HG02885 (cell line): ENCODE results near the gene CHCHD6.

Experiments used
- ATAC-seq: cut with Tn5 transposase; IDR thresholded peaks from one replicate; pipeline ENCODE4 v1.9.1; 2021; ENCODE audit warnings: mild to moderate bottlenecking; ENCODE audit not compliant: unreplicated experiment, poor library complexity

CHCHD6 gene

GRCh38 chr3:126997455-126998038 lies 293.5 kb downstream of the CHCHD6 start:
- no peak for ATAC-seq

GRCh38 chr3:126998320-126998719 lies 294.3 kb downstream of the CHCHD6 start:
- ATAC-seq = no peak

GRCh38 chr3:126998728-126999127 lies 294.7 kb downstream of the CHCHD6 start:
- no peak for ATAC-seq

GRCh38 chr3:126999383-126999782 lies 295.3 kb downstream of the CHCHD6 start:
- ATAC-seq = no peak

DNA sequence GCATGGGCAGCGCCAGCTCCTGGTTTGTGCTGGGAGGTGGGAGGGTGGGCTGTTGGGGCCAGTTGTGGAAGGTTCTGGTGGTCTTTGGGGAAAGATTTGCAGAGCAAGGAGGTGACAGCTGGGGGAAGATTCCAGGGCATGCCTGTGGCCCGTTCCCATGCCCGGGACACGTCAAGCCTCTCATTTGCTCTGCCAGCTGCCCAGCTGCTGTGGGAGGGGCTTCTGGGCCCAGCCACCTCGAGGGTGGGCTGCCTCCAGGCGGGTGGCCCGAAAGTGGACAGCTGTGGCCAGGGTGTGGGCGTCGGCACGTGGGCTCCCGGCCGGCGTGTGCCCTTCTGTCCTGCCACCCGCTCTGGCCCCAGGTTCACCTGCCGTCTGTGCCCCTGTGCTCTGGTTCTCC lies 296.1 kb downstream of the CHCHD6 start:
- ATAC-seq = no peak

- ATAC-seq = no peak
Measured at GRCh38 chr3:127000761-127001160, 296.7 kb downstream of the CHCHD6 start.

- ATAC-seq = peak; percentile 12
Measured at GRCh38 chr3:127001486-127002194, 297.6 kb downstream of the CHCHD6 start.

DNA sequence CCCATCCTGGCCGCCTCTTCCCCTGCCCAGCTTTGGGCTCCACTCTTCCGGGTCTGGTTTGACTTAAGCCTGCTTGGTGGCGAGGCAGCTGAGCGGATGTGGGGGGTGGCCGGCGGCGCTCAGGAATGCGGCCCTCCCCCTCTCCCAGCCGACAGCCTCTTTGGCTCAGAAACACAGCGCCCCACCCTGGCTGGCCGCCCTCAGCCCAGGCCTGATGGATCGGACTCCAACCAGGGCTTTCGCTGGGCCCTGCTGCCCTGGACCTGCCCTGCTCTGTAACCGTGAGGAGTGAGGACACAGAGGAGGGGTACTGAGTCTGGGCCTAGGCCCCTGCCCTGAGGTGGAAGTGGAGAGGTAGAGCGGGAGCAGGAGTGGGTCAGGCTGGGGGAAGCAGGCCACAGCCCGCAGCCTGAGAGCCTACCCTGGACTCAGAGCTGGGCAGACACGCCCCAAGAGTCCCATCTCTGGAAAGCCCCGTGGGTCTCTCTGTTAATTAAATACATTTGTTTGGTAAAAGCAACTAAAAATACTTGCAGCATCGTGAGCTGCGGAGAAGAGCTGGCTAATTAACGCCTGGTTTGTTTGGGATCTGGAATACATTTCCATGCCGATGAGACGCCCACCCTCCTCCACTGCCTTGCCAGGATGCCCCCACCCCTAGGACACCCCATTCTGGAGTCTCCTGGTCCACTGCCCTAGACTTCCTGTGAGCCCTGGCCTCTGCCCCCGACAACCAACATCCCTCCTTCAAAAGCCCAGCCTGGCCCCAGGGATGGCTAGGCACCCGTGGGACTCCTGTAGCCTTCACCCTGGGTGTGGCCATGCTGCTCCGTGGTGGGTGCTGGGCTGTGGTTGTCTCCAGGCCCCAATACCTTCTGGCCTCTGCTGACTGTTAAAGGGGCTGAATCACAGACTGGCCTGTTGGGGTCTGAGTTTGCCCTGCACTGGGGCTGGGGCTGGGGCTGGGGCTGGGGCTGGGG lies 298.4 kb downstream of the CHCHD6 start:
- ATAC-seq = peak; percentile 52

DNA sequence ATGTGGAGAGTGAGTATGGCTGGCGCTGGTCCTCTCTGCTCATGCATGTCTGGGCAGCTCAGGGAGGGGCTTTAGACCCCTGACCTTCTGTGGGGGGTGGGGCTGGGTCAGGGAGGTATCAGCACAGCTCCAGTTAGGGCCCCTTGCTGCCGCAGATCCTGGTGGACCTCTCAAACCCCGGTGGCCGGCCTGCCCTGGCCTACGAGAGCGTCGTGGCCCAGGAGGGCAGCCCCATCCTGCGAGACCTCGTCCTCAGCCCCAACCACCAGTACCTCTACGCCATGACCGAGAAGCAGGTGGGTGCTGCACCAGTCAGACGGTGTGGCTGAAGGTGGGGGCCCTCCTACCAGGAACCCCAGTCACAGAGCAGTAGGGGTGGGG lies 299.1 kb downstream of the CHCHD6 start:
- ATAC-seq = no peak

DNA sequence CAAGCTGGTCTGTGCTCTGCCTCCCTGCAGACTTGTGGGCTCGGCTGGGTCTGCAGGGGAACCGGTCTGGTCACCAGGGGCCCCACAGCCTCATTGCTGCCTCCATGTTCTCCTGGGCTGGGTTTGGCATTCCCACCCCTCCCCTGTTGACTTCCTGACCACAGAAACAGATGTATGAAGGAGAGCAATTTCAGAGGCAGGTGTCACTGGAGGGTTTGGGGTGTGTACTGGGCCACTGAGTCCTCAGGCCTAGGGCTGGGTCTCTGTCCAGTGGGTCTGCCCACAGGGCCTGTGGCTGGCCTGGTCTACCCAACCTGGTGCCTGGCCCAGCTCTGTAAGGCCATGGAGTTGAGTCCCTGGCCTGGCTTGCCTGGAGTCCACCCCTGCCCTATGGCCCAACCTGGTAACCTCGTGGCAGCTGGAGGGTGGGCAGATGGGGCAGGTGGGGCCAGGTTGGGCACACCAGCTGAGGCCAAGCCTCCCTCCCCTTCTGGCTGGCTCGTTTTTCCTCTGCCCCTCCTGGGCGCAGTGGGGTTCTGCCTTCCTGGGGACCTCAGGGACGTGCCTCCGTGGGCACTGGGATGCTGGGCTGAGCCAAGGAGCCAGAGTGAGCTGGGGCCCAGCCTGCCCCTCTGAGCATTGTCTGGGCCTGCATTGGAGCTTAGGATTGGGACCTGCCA lies 299.7 kb downstream of the CHCHD6 start:
- ATAC-seq = no peak

- no peak for ATAC-seq
Measured at GRCh38 chr3:127004641-127005397, 300.8 kb downstream of the CHCHD6 start.

GRCh38 chr3:127005864-127006500 lies 301.9 kb downstream of the CHCHD6 start:
- ATAC-seq = no peak

GRCh38 chr3:127006781-127007436 lies 302.9 kb downstream of the CHCHD6 start:
- ATAC-seq = no peak

GRCh38 chr3:127008236-127008635 lies 304.2 kb downstream of the CHCHD6 start:
- no peak for ATAC-seq

DNA sequence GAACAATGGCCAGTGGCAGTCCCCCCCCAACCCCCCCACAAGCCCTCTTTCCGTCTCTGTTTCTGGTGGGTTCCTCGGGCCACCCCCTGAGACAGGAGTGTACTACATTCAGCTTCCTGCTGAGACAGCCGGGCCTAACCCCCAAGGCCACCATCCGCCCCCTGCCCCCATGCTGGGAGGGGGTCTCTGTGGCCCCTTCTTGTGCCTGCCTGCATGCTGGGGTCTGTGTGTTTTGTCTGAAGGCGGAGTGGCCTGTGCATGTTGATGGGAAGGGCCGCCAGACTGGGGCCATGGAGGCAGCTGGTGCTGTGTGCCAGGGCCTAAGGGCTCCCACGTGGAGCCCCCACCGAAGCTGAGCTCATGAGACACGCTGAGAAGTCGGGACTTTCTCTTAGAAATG lies 305.5 kb downstream of the CHCHD6 start:
- no peak for ATAC-seq
